ENCODE data around the gene TMEM60. TPM values are rescaled to one million over a fixed set of nuclear protein-coding genes. Genes with fewer than 3 reads are reported as not detected.

TMEM60 gene
- total RNA-seq, 1 donor from 2014 or later = 6.6 TPM

DNA sequence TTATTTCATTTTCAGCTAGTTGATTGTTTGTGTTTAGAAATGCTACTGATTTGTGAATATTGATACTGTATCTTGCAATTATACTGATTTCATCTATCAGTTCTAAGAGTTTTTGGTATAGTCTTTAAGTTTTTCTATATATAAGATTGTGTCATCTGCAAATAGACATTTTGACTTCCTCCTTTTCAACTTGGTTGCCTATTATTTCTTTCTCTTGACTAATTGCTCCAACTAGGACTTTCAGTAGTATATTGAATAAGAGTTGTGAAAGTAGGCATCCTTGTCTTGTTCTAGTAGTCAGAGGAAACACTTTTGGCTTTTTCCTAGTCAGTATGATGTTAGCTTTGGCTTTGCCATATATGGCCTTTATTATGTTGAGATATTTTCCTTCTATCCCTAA is 20.8 kb upstream of the TMEM60 start:
- ATAC-seq (ENCODE audit: poor library complexity) = no peak
- intact Hi-C loops (cut with DNase I) = no loop called here

DNA sequence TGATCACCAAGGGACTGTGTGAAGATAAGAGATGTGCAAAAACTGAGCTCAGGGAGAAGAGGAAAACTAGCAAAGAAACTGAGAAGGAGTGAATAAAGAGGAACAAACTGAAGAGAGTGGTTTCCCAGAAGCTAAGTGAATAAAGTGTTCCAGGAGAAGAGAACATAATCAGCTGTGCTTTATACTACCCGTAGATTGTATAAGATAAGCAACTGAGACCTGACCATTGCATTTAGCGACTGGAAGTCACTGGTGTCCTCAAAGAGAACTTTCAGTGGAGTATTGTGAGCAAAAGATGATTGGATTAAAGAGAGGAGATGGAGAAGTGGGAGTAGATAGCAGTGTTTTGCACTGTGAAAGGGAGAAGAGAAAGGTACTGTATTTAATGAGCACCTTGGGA is 14.9 kb upstream of the TMEM60 start:
- intact Hi-C loops (cut with DNase I) = no loop called here
- DNase-seq (no peak), ATAC-seq (ENCODE audit: poor library complexity) (no peak)

More for the DNA sequence above, 20.8 kb upstream of the TMEM60 start:
- DNase-seq = no peak

DNA sequence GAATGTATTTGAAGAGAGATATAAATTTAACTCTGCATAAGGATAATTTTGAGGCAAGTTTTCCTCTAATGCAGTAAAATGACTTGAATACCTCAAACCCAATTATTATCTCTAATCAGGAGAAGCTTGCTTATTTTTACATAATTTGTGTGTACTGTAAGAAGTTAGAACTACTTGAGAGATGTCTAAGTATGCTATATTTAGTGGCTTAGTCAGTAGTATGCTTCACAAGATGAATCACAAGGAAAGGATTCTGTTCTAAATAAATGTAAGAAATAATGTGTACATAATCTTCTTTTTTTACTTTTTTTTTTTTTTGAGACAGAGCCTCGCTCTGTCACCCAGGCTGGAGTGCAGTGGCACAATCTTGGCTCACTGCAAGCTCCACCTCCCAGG is 14.1 kb upstream of the TMEM60 start:
- no peak for ATAC-seq (ENCODE audit: poor library complexity)
- intact Hi-C loops (cut with DNase I) = no loop called here
- DNase-seq = no peak

DNA sequence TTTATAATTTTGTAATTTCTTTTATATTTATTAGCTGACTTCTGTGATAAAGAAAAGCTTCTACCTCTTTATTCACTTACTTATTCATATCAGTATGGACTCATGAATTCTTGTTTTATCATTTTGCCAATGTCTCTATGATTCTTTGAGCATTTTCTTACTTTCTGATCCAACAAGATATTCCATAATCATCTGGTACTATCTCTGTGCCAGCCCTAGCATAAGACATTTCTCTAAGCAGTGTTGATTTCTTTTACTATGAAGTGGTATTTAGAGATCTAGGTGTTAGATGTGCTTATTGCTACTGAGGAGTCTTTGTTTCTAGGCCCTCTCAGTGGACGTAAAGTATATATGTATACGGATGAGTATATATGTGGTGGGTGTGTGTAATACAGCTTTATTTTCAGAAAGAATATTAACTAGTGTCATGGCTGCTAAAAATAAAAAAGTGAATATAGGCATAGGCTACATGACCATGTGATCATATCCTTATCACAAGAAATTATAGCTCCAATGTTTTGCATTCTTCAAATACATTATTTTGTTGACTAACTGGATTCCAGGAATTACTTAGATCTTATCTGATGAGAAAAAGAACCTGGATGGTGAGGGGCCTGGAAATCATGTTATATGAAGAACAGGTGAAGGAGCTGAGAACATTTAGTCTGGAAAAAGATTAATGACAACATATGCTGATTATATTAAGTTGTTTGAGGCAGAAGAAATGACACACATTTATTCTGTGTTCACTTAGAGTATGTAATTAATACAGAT is 13.5 kb upstream of the TMEM60 start:
- intact Hi-C loops (cut with DNase I) = no loop called here
- ATAC-seq (ENCODE audit: poor library complexity) (no peak), DNase-seq (no peak)

DNA sequence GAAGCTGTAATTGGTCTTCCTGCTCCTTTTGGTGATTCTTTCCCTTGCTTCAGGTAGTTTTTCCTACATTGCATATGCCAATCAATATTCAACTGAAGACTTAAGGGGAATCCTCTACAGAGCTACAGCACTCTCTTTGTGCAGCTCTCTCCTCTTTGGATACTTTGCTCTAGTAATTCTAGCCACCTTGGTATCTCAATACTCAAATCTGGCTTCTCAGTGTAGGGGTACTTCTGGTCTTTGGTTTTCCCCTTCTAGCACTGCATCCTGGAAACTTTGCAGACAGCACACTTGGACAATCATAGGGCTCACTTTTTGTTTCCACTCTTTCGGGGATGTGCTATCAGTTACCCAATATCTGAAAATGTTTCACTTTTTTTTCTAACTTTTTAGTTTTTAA is 10.3 kb upstream of the TMEM60 start:
- intact Hi-C loops (cut with DNase I) = no loop called here

DNA sequence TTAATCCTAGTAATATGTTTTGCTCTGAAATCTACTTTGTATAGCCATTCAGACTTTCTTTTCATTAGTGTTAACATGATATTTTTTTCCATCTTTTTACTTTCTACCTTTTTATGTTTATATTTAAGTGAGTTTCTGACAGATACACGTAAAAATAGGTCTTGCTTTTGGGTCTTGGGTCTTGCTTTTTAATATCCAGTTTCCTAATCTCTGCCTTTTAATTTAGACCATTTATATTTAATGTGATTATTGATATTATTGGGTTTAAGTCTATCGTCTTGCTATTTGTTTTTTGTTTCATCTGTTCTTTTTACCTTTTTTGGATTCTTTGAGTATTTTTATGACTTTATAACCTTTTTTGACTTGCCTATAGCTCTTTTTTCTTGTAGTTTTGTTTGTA is 8.2 kb upstream of the TMEM60 start:
- DNase-seq (no peak), ATAC-seq (ENCODE audit: poor library complexity) (no peak)
- intact Hi-C loops (cut with DNase I) = no loop called here

More for the DNA sequence above, 10.3 kb upstream of the TMEM60 start:
- no peak for ATAC-seq (ENCODE audit: poor library complexity)
- DNase-seq = no peak

DNA sequence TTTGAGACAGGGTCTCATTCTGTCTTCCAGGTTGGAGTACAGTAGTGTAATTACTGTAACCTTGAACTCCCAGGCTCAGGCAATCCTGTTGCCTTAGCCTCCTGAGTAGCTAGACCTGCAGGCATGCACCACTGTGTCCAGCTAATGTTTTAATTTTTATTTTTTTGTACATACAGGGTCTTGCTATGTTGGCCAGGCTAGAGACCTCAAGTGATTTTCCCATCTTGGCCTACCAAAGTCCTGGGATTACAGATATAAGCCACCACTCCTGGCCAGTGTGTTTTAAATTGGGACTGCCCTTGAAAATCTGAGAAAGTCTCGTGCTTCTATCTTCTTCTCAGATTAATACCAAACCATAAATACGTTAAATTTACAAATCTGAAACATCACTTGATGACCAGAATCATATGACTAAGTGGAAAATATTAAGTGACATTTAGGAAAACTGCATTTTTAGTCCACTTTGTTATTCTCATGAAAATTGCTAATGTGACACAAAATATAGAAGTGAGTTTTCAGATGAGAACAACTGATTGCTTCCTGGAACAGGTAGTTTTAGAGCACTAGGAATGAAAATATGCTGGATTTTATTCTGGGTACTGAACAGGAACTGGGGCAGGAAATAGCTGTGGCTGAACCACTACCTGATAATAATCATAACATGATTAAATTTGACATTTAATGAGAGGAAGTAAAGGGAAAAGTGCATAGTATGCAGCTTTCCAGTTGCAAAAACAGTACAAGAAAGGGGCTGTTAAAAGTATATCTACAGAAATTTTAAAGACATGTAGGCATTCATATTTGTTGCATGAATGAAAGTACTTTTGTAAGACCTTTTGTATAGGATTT is 4.5 kb upstream of the TMEM60 start:
- DNase-seq (no peak), ATAC-seq (ENCODE audit: poor library complexity) (no peak)
- intact Hi-C loops (cut with DNase I) = no loop called here

DNA sequence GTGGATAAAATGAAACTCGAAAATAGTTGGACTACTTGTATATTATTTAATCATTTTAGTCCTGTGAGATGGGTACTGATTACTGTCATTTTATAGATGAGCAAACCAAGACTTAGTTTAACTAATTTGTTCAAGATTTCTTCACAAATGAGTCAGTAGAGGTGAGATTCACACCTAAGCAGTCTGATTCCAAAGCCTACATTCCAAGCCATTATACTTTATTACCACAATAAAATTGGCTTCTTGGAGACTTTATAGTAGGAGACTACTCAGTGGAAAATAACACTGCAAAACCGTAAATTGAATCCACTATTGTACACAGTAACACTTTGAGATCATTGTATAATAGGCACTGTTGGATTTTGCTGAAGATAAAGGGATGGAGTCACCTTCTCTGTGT is 2.5 kb upstream of the TMEM60 start:
- intact Hi-C loops (cut with DNase I) = no loop called here

DNA sequence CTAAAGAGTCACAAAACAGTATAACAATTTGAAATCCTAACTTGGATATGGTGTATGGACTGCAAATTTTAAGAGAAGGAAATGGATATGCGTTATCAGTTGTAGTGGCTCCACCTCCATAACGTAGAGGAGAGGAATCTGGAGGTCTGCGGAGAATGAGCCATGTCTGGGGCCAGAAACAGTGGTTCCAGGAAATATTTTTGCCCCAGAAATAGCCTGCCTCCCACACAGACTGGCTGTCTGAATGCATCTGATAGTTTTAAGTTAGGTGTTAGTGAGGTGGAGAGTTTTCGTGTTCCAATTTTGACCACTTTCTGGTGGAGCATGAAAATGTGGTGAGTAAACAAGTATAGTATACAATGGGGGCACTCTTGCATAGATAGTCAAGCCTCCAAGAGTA is 1.9 kb upstream of the TMEM60 start:
- ATAC-seq (ENCODE audit: poor library complexity) (no peak), DNase-seq (no peak)
- intact Hi-C loops (cut with DNase I) = no loop called here

More for the DNA sequence above, 2.5 kb upstream of the TMEM60 start:
- ATAC-seq (ENCODE audit: poor library complexity) (no peak), DNase-seq (no peak)

DNA sequence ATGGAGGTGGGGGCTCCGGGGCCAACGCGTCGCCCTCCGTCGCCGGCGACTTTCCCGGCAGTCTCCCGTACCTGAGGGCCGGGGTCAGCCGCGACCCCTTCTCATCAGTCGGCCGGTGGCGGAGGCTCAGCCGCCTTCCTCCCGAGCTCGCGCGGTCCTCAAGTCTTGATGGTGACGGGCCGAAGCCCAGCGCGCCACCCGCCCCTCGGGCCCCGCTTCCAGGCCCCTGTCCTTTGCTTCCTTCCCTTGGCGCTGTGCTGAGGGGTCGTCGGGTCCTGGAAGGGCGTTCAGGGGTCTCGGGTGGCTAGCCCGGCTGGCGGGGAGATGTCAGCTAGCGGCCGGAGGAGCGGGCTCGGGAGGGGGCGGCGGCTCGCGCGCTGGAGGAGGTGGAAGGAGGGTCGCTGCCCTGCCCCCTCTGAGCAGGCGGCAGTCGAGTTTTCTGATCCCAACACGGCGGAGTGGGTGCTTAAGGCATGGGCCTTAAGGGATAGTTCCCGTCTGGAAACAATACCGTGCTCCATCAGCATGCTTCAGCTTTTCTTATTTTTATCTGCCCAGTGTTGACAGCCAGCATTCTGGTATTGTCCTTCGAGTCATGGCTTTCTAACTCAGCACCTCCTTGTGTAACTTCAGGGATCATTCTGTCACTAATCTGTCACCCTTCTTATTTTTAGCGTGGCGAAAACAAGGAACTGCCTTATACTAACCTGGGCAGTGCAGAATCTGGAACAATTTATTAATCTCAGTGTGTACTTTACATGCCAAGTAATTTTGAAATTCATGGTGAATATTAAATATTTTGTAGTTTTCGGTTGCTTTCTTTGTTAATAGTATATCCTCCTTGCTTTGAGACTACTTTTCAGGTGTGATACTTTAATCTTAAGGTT is 1.1 kb upstream of the TMEM60 start:
- no peak for DNase-seq
- intact Hi-C loops (cut with DNase I) = loop anchor here (2.0 kb wide), 1 partner anchor 103 kb away; the partner anchor contains the start of gene RSBN1L
- ATAC-seq (ENCODE audit: poor library complexity) = peak; percentile 13

DNA sequence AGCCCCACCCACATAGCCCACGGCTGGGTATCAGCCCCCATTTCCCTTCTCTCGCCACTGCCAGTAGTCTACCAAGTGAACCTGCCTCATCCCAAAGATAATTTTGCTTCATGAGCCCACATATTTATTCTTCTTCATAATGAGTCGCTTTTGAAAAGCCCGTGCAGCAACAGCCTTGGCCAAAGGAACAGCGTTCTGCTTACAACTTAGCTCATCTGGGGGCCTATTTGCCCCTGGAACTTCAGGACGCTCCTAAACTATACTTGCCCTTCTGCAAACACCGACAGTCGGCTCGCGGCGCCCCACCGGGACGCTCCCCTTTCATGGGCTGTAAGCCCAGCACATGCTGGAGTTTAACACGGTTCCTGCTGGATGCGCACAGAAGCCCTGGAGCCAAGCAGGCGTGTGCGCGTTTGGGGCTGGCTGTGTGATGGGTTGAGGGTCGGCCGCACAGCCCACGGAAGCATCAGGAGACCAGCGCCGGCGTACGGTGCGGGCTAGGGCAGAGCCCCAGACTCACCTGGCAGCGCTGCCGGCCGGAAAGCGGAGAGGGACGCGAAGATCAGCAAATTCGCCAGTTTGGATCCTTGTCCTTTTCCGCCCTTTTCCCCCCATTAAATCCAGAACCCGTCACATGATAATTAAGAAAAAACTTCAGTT is 370 bp downstream of the TMEM60 start:
- ATAC-seq (ENCODE audit: poor library complexity) (peak; percentile 30), DNase-seq (peak; percentile 56)
- intact Hi-C loops (cut with DNase I) = loop anchor here (2.0 kb wide), 1 partner anchor 101 kb away; the partner anchor contains the start of gene RSBN1L

DNA sequence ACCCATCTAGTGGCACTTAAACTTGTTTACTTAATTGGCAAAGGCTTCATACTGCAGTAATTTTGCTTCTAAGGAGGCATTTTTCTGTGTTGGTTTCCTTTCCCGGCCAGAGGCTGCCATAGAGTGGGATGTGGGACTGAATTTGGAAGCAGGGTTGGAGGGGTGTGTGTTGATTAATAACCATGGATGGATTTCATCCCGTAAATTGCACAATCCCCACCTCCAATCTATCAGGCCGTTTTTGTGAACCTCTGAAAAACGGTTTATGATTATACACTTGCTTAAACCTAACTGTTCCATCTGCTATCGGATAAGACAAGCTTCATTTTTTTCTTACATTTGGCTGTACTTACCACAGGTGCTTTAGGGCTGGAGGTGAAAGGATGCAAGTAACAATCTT is 1.3 kb downstream of the TMEM60 start:
- ATAC-seq (ENCODE audit: poor library complexity) (no peak), DNase-seq (no peak)
- intact Hi-C loops (cut with DNase I) = no loop called here

DNA sequence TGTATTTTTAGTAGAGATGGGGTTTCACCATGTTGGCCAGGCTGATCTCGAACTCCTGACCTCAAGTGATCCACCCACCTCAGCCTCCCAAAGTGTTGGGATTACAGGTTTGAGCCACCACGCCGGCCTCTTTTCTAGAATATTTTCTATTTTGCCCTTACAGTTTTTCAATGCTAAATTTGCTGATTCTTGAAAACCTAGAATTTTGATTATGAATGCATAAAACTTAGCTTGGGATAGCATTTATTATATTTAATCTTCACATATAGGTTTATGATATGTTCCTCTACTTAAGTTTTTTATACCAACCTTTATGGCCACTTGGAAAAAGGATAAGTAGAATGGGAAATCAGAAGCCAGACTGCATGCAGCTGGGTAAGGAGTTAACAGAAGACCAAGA is 2.1 kb downstream of the TMEM60 start:
- DNase-seq (no peak), ATAC-seq (ENCODE audit: poor library complexity) (no peak)
- intact Hi-C loops (cut with DNase I) = no loop called here

DNA sequence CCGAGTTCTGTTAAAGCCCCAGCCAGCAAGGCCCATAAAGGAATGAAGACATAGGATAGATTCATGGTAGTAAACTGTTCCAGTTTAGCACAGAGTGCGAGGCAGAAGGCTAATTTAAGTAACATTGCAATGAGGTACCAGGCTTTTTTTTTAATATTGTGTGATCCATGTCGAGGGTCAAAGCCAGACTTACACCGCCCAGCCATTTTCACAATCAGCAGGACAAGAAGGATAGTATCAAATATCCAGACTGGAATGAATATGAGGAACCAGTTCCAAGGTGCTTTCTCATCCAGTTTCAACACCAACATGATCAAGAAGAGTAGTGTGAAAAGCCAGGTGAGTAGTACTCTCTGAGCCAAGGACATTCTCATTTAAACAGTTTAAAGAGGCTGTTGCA is 4.2 kb downstream of the TMEM60 start:
- DNase-seq = no peak
- ATAC-seq (ENCODE audit: poor library complexity) = no peak
- intact Hi-C loops (cut with DNase I) = no loop called here

DNA sequence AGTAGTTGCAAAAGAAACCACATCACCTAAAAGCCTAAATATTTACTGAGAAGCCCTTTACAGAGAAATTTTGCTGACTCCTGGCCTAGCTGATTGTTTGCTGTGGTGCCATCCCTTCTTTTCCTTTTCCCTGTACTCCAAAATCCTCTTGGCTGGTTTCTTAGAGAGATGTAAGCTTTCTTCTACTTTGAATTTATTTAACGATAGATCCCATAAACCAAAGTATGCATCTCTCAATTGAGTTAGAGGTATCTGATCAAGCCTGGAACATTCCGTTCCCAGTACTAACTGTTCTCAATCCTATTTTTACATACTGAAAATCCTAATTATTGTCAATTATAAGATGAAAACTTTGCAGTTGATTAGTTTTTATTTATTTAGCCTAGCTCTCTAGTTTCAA is 6.3 kb downstream of the TMEM60 start:
- no peak for DNase-seq
- intact Hi-C loops (cut with DNase I) = no loop called here
- ATAC-seq (ENCODE audit: poor library complexity) = no peak

DNA sequence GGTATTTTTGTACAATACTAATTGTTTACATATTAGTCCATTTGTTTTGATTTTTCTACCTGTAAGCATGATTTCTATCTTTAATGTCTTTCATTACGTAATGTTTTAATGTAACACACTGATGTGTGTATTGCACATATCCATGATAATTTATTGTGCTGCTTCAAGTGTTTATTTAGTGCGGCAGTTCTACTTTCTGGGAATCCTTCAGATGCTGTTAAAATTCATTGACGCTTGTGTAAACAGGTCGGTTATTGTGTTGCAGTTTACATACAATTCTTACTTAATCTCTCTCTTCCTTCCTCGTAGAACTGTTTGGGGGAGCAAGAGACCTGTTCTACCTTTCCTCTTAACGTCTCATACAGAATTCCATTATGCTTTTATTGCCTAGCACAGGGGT is 6.9 kb downstream of the TMEM60 start:
- DNase-seq (no peak), ATAC-seq (ENCODE audit: poor library complexity) (no peak)
- intact Hi-C loops (cut with DNase I) = no loop called here

DNA sequence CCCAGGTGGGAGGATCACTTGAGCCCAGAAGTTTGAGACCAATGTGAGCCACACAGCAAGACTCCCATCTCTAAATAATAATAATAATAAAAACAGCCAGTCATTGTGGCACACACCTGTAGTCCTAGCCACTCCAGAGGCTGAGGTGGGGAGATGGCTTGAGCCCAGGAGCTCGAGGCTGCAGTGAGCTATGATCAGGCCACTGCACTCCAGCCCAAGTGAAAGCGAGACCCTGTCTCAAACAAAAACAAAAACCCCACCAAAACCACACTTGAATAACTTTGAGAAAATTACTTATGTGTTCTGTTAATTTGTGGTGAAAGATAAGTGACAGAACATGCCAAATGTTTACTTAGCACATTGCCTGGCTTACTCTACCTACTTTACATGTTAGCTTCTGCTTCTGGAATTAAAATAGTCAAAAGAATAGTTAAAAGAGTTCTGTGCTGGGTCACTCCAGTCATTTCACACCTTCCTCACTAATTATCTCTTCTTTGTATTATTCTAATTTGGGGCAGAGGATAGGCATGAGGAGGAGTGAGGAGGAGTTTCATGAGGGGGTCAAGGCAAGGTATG is 9.8 kb downstream of the TMEM60 start:
- ATAC-seq (ENCODE audit: poor library complexity) (no peak), DNase-seq (no peak)
- intact Hi-C loops (cut with DNase I) = no loop called here

DNA sequence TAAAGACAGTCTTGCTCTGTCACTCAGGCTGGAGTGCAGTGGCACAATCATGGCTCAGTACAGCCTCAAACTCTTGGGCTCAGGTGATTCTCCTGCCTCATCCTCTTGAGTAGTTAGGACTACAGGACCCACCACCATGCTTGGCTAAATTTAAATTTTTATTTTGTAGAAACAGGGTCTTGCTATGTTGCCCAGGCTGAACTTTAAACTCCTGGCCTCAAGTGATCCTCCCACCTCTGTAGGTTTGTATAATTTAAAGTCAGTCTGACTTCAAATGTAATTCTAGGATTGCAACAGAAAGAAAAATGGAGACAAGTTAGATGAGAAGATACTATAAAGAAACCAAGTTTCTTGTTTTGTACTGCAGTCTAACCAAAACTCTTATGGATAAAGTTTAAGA is 11.5 kb downstream of the TMEM60 start:
- intact Hi-C loops (cut with DNase I) = no loop called here
- no peak for DNase-seq
- no peak for ATAC-seq (ENCODE audit: poor library complexity)

Measured in Right ventricle myocardium superior (tissue), 1 donor.